Smooth muscle cell (in vitro differentiated cells): ENCODE results near the gene PCLAF. TPM values are rescaled to one million over a fixed set of nuclear protein-coding genes. Genes with fewer than 3 reads are reported as not detected.

Experiments
- DNase-seq: peaks from one replicate; lab custom pipeline; 2025; ENCODE audit not compliant: unreplicated experiment; lab: John Stamatoyannopoulos, UW
- H2AFZ ChIP-seq: fragments of 200-600 bp; sonication (generic); 2 replicates; pipeline ENCODE4 v1.6.0; 2016; ENCODE audit warnings: antibody characterized with exemption, low read depth, mild to moderate bottlenecking
- H3F3A ChIP-seq: fragments of 200-600 bp; sonication (generic); 2 replicates; pipeline ENCODE4 v1.6.0; 2017; ENCODE audit warnings: antibody characterized with exemption, low read depth
- H3K27ac ChIP-seq: fragments of 200-600 bp; sonication (generic); 2 replicates; pipeline ENCODE4 v1.5.1; 2016; ENCODE audit warnings: low read depth, mild to moderate bottlenecking
- H3K27me3 ChIP-seq: fragments of 200-600 bp; sonication (generic); 2 replicates; pipeline ENCODE4 v1.6.1; 2016; ENCODE audit warnings: low read depth, mild to moderate bottlenecking
- H3K36me3 ChIP-seq: fragments of 200-600 bp; sonication (generic); 2 replicates; pipeline ENCODE4 v1.5.1; 2016; ENCODE audit warnings: low read depth
- H3K4me1 ChIP-seq: fragments of 200-600 bp; sonication (generic); 2 replicates; pipeline ENCODE4 v1.5.1; 2016; ENCODE audit warnings: low read depth
- H3K4me2 ChIP-seq: fragments of 200-600 bp; sonication (generic); 2 replicates; pipeline ENCODE4 v1.6.0; 2016; ENCODE audit warnings: mild to moderate bottlenecking
- H3K4me3 ChIP-seq: fragments of 200-600 bp; sonication (generic); 2 replicates; pipeline ENCODE4 v1.5.1; 2016; ENCODE audit warnings: mild to moderate bottlenecking
- H3K79me2 ChIP-seq: fragments of 200-600 bp; sonication (generic); 2 replicates; pipeline ENCODE4 v1.6.0; 2016; ENCODE audit warnings: low read depth, mild to moderate bottlenecking
- H3K9ac ChIP-seq: fragments of 200-600 bp; sonication (generic); 2 replicates; pipeline ENCODE4 v1.6.0; 2016; ENCODE audit warnings: low read depth
- H3K9me3 ChIP-seq: fragments of 200-600 bp; sonication (generic); replicated peaks from 2 replicates; pipeline ENCODE4 v1.5.1; 2016; ENCODE audit warnings: low read depth
- H4K20me1 ChIP-seq: fragments of 200-600 bp; sonication (generic); 2 replicates; pipeline ENCODE4 v1.6.0; 2016; ENCODE audit warnings: low read depth
- CTCF ChIP-seq: fragments of 200-600 bp; sonication (generic); IDR thresholded peaks from 2 replicates; pipeline ENCODE4 v1.5.1; 2017; ENCODE audit warnings: borderline replicate concordance, mild to moderate bottlenecking, antibody characterized with exemption; ENCODE audit not compliant: insufficient read depth, poor library complexity, severe bottlenecking
- WGBS: methylation state at CpG from one replicate; pipeline ENCODE4 v1.1.7; 2016; ENCODE audit warnings: low lambda C conversion rate; 5-methylcytosine and 5-hydroxymethylcytosine counted together
- polyA plus RNA-seq: library from polyadenylated mRNA; unstranded; fragments of >200 nt; fragmentation: Nextera tagmentation; extraction: Ambion mirVana; gene quantifications from 2 replicates; pipeline ENCODE4 v1.2.1, GENCODE V29; 2016
- total RNA-seq: library from RNA; depleted of rRNA; stranded (reverse); fragments of >200 nt; gene quantifications from 2 replicates; pipeline ENCODE4 v1.2.3, GENCODE V29; 2014

Gene PCLAF
- total and polyA plus RNA-seq, 2 experiments from 2014 or later = 19.0 to 30.7 TPM

DNA sequence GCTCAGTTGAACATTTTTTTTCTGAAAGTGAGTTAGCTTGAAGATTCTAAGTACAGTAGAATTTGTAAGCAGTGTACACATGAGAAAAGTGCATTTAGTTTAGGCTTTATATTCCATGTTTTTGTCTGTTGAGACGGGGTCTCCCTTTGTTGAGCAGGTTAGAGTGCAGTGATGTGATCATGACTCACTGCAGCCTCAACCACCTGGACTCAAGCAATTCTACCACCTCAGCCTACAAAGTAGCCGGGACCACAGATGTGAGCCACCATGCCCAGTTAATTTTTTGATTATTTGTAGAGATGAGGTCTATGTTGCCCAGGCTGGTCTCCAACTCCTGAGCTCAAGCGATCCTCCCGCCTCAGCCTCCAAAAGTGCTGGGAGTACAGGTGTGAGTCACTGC lies 20.0 kb downstream of the PCLAF start:
- H3K4me3 ChIP-seq = no peak overlapping the region
- peaks cover 7% of the 10 kb centered on the region for H3F3A ChIP-seq
- no peaks in the 10 kb centered on the region for H3K36me3 ChIP-seq
- 87% methylated on average over 4 of the region's 4 CpGs for WGBS
- no peaks in the 10 kb centered on the region for H3K9me3 ChIP-seq
- no peaks in the 10 kb centered on the region for H3K27me3 ChIP-seq
- DNase-seq = no peak
- no peak overlapping the region for H3K27ac ChIP-seq
- no peak for TF ChIP-seq CTCF
- no peaks in the 10 kb centered on the region for H3K79me2 ChIP-seq
- H3K9ac ChIP-seq = no peak overlapping the region
- peaks cover 4% of the 10 kb centered on the region for H3K4me1 ChIP-seq
- H2AFZ ChIP-seq = no peak overlapping the region
- no peak overlapping the region for H3K4me2 ChIP-seq
- no peaks in the 10 kb centered on the region for H4K20me1 ChIP-seq

- Histone ChIP-seq H4K20me1 (peaks cover 14% of the 10 kb centered on the region), H3K9me3 (no peaks in the 10 kb centered on the region), H3K36me3 (no peaks in the 10 kb centered on the region), H3K9ac (peak overlapping the region; percentile 39), H3K79me2 (peaks cover 39% of the 10 kb centered on the region), H2AFZ (peak overlapping the region; percentile 87), H3F3A (peaks cover 8% of the 10 kb centered on the region), H3K27ac (peak overlapping the region; percentile 87), H3K4me2 (peak overlapping the region; percentile 94), H3K4me1 (peaks cover 11% of the 10 kb centered on the region), H3K4me3 (peak overlapping the region; percentile 89), H3K27me3 (no peaks in the 10 kb centered on the region)
- 79% methylated on average over 5 of the region's 5 CpGs for WGBS
- no peak for DNase-seq
- no peak for TF ChIP-seq CTCF
Measured at GRCh38 chr15:64356710-64357040, 24.6 kb downstream of the PCLAF start.

DNA sequence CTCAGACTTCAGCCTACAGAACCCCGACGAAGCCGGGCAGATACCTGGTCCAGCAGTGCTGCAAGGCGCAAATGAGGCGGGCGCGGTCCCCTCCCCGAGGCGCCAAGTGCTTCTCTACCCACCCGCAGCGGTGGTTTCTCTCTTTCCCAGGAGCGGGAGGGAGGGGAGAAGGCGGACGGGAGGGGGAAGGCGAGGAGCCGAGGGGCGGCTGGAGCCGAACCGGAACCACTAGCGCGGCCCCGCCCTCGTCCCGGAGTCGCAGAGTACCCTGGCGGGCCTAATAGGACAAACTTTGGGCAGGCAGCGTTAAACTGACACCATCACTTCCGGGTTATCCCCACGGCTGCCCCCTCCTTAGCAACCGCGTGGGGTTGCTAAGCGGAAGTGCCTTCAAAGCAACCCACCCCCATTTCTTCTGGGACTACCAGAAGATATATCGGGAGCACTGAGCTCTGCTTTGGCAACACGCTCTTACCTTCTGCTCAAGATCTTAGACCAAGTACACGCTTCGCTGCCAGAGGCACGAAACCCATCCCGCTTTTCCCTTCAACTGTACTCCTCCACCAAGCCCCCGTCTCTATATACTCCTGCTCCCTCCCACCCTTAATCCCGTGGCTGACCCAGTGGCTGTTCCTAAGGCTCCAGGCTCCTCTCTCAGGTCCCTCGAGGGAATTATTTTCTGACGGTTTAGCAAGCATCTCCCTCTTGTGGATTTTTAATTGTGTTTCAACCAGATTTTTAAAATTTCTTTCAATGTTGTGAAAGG lies 25.1 kb downstream of the PCLAF start, which contains the start of gene CSNK1G1:
Gene CSNK1G1 (minus strand): TSS at position 230 of the 766 bp plus-strand sequence. CDS start 55,674 bp downstream, outside the sequence.
- no peaks in the 10 kb centered on the region for H3K36me3 ChIP-seq
- peak; percentile 80 for DNase-seq
- peaks cover 11% of the 10 kb centered on the region for H3K4me1 ChIP-seq
- H3K27me3 ChIP-seq = no peaks in the 10 kb centered on the region
- H3K79me2 ChIP-seq = peaks cover 44% of the 10 kb centered on the region
- H3K9me3 ChIP-seq = no peaks in the 10 kb centered on the region
- H4K20me1 ChIP-seq = peaks cover 19% of the 10 kb centered on the region
- H3K4me2 ChIP-seq = peak within 1 kb of the TSS; percentile 94
- peak within 1 kb of the TSS; percentile 87 for H2AFZ ChIP-seq
- WGBS = under 1% methylated on average over 36 of the region's 42 CpGs
- peak within 1 kb of the TSS; percentile 87 for H3K27ac ChIP-seq
- H3K9ac ChIP-seq = peak within 1 kb of the TSS; percentile 51
- peak within 1 kb of the TSS; percentile 89 for H3K4me3 ChIP-seq
- peak; percentile 12 for TF ChIP-seq CTCF
- peaks cover 8% of the 10 kb centered on the region for H3F3A ChIP-seq
